ENCODE results near the gene RPLP2. TPM values are rescaled to one million over a fixed set of nuclear protein-coding genes. Genes with fewer than 3 reads are reported as not detected.

The RPLP2 gene
- polyA plus RNA-seq, 1 experiment, result 1,199 TPM

- no peak for DNase-seq (ENCODE audit: low read depth)
- POLR2A ChIA-PET, result interaction anchor here (0.6 to 2.0 kb wide), 6 partner anchors 9 to 133 kb away, joined by 3 to 32 read pairs (median 6); partner anchors contain the start of genes CD151, PNPLA2 and RPLP2
- H3K4me3 ChIP-seq (ENCODE audit: low read depth, low read length), result peak overlapping the region; percentile 96
- CTCF ChIA-PET, result interaction anchor here (0.6 to 1.6 kb wide), 8 partner anchors 9 to 410 kb away, joined by 3 to 6 read pairs (median 4); partner anchors contain the start of gene CD151
- no peak for TF ChIP-seq CTCF (IDR thresholded peaks at IDR 0.05; ENCODE audit: insufficient read depth, low read depth, low read length)
- H3K27me3 ChIP-seq (ENCODE audit: control insufficient read depth, insufficient read depth, low read length), result no peaks in the 10 kb centered on the region
- peaks cover 26% of the 10 kb centered on the region for H3K36me3 ChIP-seq (ENCODE audit: control insufficient read depth, insufficient read depth, low read length)
These were observed 33.4 kb downstream of the RPLP2 start for GRCh38 chr11:843086-843734.

GRCh38 chr11:843818-844692 lies 34.3 kb downstream of the RPLP2 start:
- TF ChIP-seq CTCF (IDR thresholded peaks at IDR 0.05; ENCODE audit: insufficient read depth, low read depth, low read length), result peak; percentile 23; the same call in 1 of the 2 replicates
- CTCF ChIA-PET, result interaction anchor here (0.6 to 1.6 kb wide), 9 partner anchors 10 to 207 kb away, joined by 3 to 6 read pairs (median 4); partner anchors contain the start of gene CD151
- peak; percentile 83 for DNase-seq (ENCODE audit: low read depth)
- H3K4me3 ChIP-seq (ENCODE audit: low read depth, low read length), result peak overlapping the region; percentile 96
- peaks cover 18% of the 10 kb centered on the region for H3K36me3 ChIP-seq (ENCODE audit: control insufficient read depth, insufficient read depth, low read length)
- H3K27me3 ChIP-seq (ENCODE audit: control insufficient read depth, insufficient read depth, low read length), result no peaks in the 10 kb centered on the region
- POLR2A ChIA-PET, result interaction anchor here (0.6 to 2.0 kb wide), 5 partner anchors 10 to 35 kb away, joined by 5 to 32 read pairs (median 13); partner anchors contain the start of genes CD151, PNPLA2 and RPLP2

DNA sequence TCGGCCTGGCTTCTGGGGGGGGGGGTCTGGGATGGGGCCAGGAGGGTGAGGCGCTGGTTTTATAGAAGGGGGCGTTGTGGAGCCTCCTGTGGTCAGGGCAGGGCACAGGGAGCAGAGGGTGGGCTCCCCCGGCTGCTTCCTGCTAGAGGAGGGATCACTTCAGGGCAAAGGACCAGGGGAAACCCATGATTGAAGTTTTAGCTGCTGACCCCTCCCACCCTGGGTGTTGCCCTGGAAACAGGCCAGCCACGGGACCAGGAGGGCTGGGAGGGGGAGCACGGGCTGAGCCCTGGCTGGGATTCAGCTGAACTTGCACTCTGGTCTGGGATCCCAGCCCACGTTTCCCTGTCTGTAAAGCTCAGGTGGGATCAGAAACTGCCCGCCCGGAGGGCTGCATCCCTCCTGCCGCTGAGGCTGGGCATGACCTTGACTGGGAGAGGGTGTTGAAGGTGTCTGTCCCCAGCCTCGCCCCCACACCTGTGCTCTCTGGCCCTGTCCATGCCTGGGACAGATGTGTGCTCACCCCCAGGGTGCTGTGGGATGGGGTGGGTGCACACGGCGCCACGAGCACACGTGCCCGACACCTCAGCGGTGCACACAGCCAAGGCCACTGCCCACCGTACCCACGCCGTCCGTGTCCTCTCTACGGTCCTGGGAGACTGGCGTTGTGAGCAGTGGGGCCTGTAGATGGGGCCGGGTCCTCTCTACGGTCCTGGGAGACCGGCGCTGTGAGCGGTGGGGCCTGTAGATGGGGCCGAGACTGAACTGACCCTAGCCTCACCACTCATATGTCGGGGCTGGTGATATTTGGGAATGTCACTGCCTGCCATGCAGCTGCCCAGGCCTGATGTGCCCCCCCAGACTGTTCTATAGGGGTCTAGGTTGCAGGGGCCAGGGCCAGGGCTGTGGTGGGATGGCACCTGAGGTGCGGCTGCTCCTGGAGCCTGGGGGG lies 35.2 kb downstream of the RPLP2 start:
- no peaks in the 10 kb centered on the region for H3K27me3 ChIP-seq (ENCODE audit: control insufficient read depth, insufficient read depth, low read length)
- POLR2A ChIA-PET, result interaction anchor here (0.6 to 2.0 kb wide), 4 partner anchors 11 to 532 kb away, joined by 5 to 15 read pairs (median 10); partner anchors contain the start of genes CD151 and RPLP2
- CTCF ChIA-PET, result interaction anchor here (0.6 to 4.4 kb wide), 9 partner anchors 10 to 206 kb away, joined by 3 to 20 read pairs (median 3); no protein-coding TSS in a partner anchor
- peak; percentile 80 for DNase-seq (ENCODE audit: low read depth)
- peak overlapping the region; percentile 96 for H3K4me3 ChIP-seq (ENCODE audit: low read depth, low read length)
- TF ChIP-seq CTCF (IDR thresholded peaks at IDR 0.05; ENCODE audit: insufficient read depth, low read depth, low read length), result no peak
- peaks cover 10% of the 10 kb centered on the region for H3K36me3 ChIP-seq (ENCODE audit: control insufficient read depth, insufficient read depth, low read length)

DNA sequence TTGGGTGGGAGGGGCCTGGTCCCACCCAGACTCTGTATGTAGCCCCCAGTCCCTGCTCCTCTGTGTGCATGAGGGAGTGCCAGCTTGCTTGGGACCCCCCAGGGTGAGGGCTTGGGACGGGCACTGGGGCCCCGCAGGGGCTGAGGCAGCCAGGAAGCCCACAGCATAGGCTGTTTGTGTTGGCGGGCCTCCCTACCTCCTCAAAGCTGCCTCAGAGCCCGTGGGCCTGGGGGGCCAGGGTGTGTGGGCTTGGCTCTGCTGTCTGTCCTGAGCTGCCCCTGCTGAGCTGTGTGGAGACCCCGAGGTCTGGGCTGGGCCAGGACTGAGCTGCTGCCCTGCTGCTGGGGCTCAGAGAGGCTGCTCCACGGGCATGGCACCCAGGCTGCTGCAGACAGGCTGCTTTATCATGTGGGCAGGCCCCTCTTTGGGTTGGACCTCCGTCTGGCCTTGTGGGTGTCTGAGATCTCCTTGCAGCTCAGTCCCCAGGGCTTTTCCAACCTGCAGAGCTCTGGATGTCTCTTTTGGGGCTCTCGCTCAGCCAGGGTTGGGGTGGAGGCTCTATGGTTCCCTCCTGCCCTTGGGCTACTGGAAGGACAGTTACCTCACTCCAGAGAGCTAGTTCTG lies 36.2 kb downstream of the RPLP2 start:
- no peak for DNase-seq (ENCODE audit: low read depth)
- H3K27me3 ChIP-seq (ENCODE audit: control insufficient read depth, insufficient read depth, low read length), result no peaks in the 10 kb centered on the region
- CTCF ChIA-PET, result interaction anchor here (1.1 to 4.4 kb wide), 4 partner anchors 11 to 205 kb away, joined by 3 to 20 read pairs (median 4); partner anchors contain the start of gene CD151
- H3K36me3 ChIP-seq (ENCODE audit: control insufficient read depth, insufficient read depth, low read length), result peaks cover 7% of the 10 kb centered on the region
- H3K4me3 ChIP-seq (ENCODE audit: low read depth, low read length), result peak overlapping the region; percentile 96
- POLR2A ChIA-PET, result no interaction called here
- TF ChIP-seq CTCF (IDR thresholded peaks at IDR 0.05; ENCODE audit: insufficient read depth, low read depth, low read length), result no peak

Measured in BJ (cell line).